ENCODE data around the gene VPS4B. TPM values are rescaled to one million over a fixed set of nuclear protein-coding genes. Genes with fewer than 3 reads are reported as not detected.

Gene VPS4B
- total and polyA plus RNA-seq, 3 experiments from 2014 or later = 60.8 to 74.5 (median 61.9) TPM

DNA sequence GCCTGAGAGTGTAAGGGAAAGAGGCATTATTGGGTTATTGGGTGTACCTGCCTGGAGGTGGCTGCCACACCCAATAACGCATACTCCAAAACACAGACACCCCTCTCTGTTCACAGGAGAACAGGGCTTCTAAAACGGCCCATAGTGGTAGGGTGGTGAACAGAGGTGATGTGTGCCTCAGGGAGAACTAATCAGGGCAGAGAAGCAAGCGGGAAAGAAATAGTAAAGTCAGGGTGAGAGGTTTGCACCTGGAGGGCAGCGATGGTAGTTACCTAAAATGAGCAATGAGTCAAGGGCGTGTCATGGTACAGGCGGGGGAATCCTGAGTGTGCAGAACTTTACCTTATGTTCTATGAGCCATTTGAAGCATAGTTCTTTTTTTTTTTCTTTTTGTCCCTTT lies 21.6 kb upstream of the VPS4B start:
- no peak overlapping the region for H3K4me3 ChIP-seq (ENCODE audit: low read length)
- Mint-ChIP-seq H3K4me1 (peaks cover 0 to 3% (median 0%) of the 10 kb centered on the region in 3 donors), H3K9me3 (no peaks in the 10 kb centered on the region), H3K27me3 (peaks cover 0 to 3% of the 10 kb centered on the region in 2 donors), H3K27ac (no peak overlapping the region), H3K36me3 (no peaks in the 10 kb centered on the region), H3K4me3 (no peak overlapping the region)
- no peaks in the 10 kb centered on the region for H3K36me3 ChIP-seq (ENCODE audit: insufficient read depth, low read length)
- H3K27ac ChIP-seq (ENCODE audit: low read depth, low read length) = no peak overlapping the region
- no peak for DNase-seq
- no peaks in the 10 kb centered on the region for H3K4me1 ChIP-seq (ENCODE audit: insufficient read depth, low read length)
- ChIA-PET POLR2A (no interaction called here), CTCF (no interaction called here)
- no peaks in the 10 kb centered on the region for H3K27me3 ChIP-seq (ENCODE audit: insufficient read depth, low read length, poor library complexity, severe bottlenecking)
- H3K9me3 ChIP-seq (ENCODE audit: low read length) = no peaks in the 10 kb centered on the region

DNA sequence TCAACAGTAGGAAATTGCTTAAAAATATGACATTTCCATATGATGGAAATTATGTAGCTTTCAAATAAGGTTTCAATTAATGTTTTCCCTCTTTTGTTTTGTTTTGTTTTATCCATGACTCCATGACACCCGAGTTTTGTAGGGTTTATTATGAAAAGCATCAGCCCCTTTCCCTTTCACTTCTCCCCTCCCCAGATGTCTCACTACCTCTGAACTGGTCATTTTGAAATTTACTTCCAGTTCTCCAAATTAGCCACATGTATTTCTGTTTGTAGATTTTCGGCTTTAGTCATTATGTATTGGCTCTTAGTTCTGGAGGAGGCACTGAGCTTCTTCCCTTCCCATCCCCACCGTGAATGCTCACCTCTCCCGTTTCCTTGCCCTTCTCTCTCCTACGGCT lies 18.6 kb upstream of the VPS4B start:
- H3K4me1 Mint-ChIP-seq = peaks cover 0 to 3% (median 0%) of the 10 kb centered on the region in 3 donors
- Histone ChIP-seq H3K27me3 (ENCODE audit: insufficient read depth, low read length, poor library complexity, severe bottlenecking) (no peaks in the 10 kb centered on the region), H3K27ac (ENCODE audit: low read depth, low read length) (no peak overlapping the region), H3K36me3 (ENCODE audit: insufficient read depth, low read length) (no peaks in the 10 kb centered on the region), H3K4me3 (ENCODE audit: low read length) (no peak overlapping the region), H3K9me3 (ENCODE audit: low read length) (no peaks in the 10 kb centered on the region), H3K4me1 (ENCODE audit: insufficient read depth, low read length) (no peaks in the 10 kb centered on the region)
- no peaks in the 10 kb centered on the region for H3K9me3 Mint-ChIP-seq
- no peak for DNase-seq
- no peaks in the 10 kb centered on the region for H3K36me3 Mint-ChIP-seq
- peaks cover 2 to 10% of the 10 kb centered on the region in 2 donors for H3K27me3 Mint-ChIP-seq
- no peak overlapping the region for H3K27ac Mint-ChIP-seq
- no peak overlapping the region for H3K4me3 Mint-ChIP-seq
- ChIA-PET POLR2A (no interaction called here), CTCF (interaction anchor here (1.0 to 8.3 kb wide), 4 partner anchors 8 to 423 kb away, joined by 3 to 59 read pairs (median 23); partner anchors contain the start of gene BCL2)

- Histone ChIP-seq H3K4me3 (ENCODE audit: low read length) (no peak overlapping the region), H3K27ac (ENCODE audit: low read depth, low read length) (no peak overlapping the region), H3K27me3 (ENCODE audit: insufficient read depth, low read length, poor library complexity, severe bottlenecking) (no peaks in the 10 kb centered on the region), H3K4me1 (ENCODE audit: insufficient read depth, low read length) (no peaks in the 10 kb centered on the region), H3K9me3 (ENCODE audit: low read length) (no peaks in the 10 kb centered on the region), H3K36me3 (ENCODE audit: insufficient read depth, low read length) (no peaks in the 10 kb centered on the region)
- CTCF ChIA-PET = interaction anchor here (1.0 to 8.3 kb wide), 10 partner anchors 8 to 423 kb away, joined by 3 to 59 read pairs (median 10); partner anchors contain the start of genes BCL2, KDSR and VPS4B
- Mint-ChIP-seq H3K27ac (no peak overlapping the region), H3K4me1 (peaks cover 0 to 3% (median 0%) of the 10 kb centered on the region in 3 donors), H3K36me3 (no peaks in the 10 kb centered on the region), H3K4me3 (no peak overlapping the region), H3K9me3 (no peaks in the 10 kb centered on the region), H3K27me3 (peaks cover 2 to 10% of the 10 kb centered on the region in 2 donors)
- POLR2A ChIA-PET = interaction anchor here (0.9 kb wide), 1 partner anchor 18 kb away, joined by 3 read pairs; no protein-coding TSS in a partner anchor
- DNase-seq = no peak
Observed at GRCh38 chr18:63440219-63440618, 17.9 kb upstream of the VPS4B start.

DNA sequence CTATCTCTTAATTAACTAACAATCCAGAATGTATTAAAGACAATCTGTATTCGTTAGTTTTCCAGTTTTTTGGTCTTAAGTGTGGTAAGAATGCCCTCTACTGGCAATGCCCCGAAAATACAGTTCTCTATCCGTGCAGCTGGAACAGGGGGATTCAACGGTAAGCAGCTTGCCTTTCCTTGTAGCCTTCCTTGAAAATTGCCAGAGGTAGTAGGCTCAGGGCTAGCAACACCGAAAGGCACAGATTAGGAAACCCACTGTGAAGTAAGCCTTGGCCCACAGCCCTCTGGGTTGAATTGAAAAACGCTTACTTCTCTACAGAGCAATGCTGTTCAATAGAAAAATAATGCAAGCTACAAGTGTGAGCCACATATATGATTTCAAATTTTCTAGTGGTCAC lies 17.1 kb upstream of the VPS4B start:
- Mint-ChIP-seq H3K36me3 (no peaks in the 10 kb centered on the region), H3K4me1 (peaks cover 0 to 3% (median 0%) of the 10 kb centered on the region in 3 donors), H3K27ac (no peak overlapping the region), H3K27me3 (peaks cover 2 to 15% of the 10 kb centered on the region in 2 donors), H3K4me3 (no peak overlapping the region), H3K9me3 (no peaks in the 10 kb centered on the region)
- CTCF ChIA-PET = interaction anchor here (0.7 to 8.3 kb wide), 25 partner anchors 13 to 896 kb away, joined by 3 to 59 read pairs (median 4); partner anchors contain the start of genes KDSR and VPS4B
- no peak overlapping the region for H3K27ac ChIP-seq (ENCODE audit: low read depth, low read length)
- POLR2A ChIA-PET = interaction anchor here (0.5 to 0.9 kb wide), 2 partner anchors 18 to 88 kb away, joined by 3 read pairs; no protein-coding TSS in a partner anchor
- H3K4me1 ChIP-seq (ENCODE audit: insufficient read depth, low read length) = no peaks in the 10 kb centered on the region
- no peaks in the 10 kb centered on the region for H3K9me3 ChIP-seq (ENCODE audit: low read length)
- H3K4me3 ChIP-seq (ENCODE audit: low read length) = no peak overlapping the region
- DNase-seq = peak; percentile 2 to 56 (median 49)
- H3K27me3 ChIP-seq (ENCODE audit: insufficient read depth, low read length, poor library complexity, severe bottlenecking) = no peaks in the 10 kb centered on the region
- no peaks in the 10 kb centered on the region for H3K36me3 ChIP-seq (ENCODE audit: insufficient read depth, low read length)

DNA sequence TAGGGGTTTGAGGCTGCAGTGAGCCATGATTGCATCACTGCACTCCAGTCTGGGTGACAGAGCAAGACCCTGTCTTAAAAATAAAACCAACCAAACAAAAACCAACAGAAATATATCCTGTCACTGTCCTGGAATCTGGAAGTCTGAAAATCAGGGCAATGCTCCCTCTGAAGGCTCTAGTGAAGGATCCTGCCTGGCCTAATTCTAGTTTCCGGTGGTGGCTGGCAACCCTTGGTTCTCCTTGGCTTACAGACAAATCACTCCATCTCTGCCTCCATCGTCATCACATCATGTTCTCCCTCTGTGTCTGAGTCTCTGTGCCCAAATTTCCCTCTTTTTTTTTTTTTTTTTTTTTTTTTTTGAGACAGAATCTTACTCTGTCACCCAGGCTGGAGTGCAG lies 15.9 kb upstream of the VPS4B start:
- Mint-ChIP-seq H3K9me3 (no peaks in the 10 kb centered on the region), H3K27me3 (peaks cover 4 to 23% of the 10 kb centered on the region in 2 donors), H3K4me1 (peaks cover 0 to 3% (median 0%) of the 10 kb centered on the region in 3 donors), H3K27ac (no peak overlapping the region), H3K4me3 (no peak overlapping the region), H3K36me3 (no peaks in the 10 kb centered on the region)
- no peaks in the 10 kb centered on the region for H3K4me1 ChIP-seq (ENCODE audit: insufficient read depth, low read length)
- H3K9me3 ChIP-seq (ENCODE audit: low read length) = no peaks in the 10 kb centered on the region
- H3K27me3 ChIP-seq (ENCODE audit: insufficient read depth, low read length, poor library complexity, severe bottlenecking) = no peaks in the 10 kb centered on the region
- no peaks in the 10 kb centered on the region for H3K36me3 ChIP-seq (ENCODE audit: insufficient read depth, low read length)
- H3K4me3 ChIP-seq (ENCODE audit: low read length) = no peak overlapping the region
- ChIA-PET CTCF (interaction anchor here (0.7 to 8.3 kb wide), 16 partner anchors 8 to 421 kb away, joined by 3 to 59 read pairs (median 7); partner anchors contain the start of gene VPS4B), POLR2A (no interaction called here)
- no peak overlapping the region for H3K27ac ChIP-seq (ENCODE audit: low read depth, low read length)
- DNase-seq = no peak

GRCh38 chr18:63433334-63433866 lies 11.1 kb upstream of the VPS4B start:
- ChIA-PET CTCF (interaction anchor here (0.8 kb wide), 1 partner anchor 9 kb away, joined by 3 read pairs; no protein-coding TSS in a partner anchor), POLR2A (no interaction called here)
- no peak overlapping the region for H3K4me3 ChIP-seq (ENCODE audit: low read length)
- no peak for DNase-seq
- Mint-ChIP-seq H3K4me3 (no peak overlapping the region), H3K4me1 (no peaks in the 10 kb centered on the region), H3K9me3 (no peaks in the 10 kb centered on the region), H3K27ac (no peak overlapping the region), H3K27me3 (peaks cover 12 to 53% of the 10 kb centered on the region in 2 donors), H3K36me3 (no peaks in the 10 kb centered on the region)
- no peaks in the 10 kb centered on the region for H3K4me1 ChIP-seq (ENCODE audit: insufficient read depth, low read length)
- H3K36me3 ChIP-seq (ENCODE audit: insufficient read depth, low read length) = no peaks in the 10 kb centered on the region
- H3K27ac ChIP-seq (ENCODE audit: low read depth, low read length) = no peak overlapping the region
- no peaks in the 10 kb centered on the region for H3K9me3 ChIP-seq (ENCODE audit: low read length)
- no peaks in the 10 kb centered on the region for H3K27me3 ChIP-seq (ENCODE audit: insufficient read depth, low read length, poor library complexity, severe bottlenecking)

DNA sequence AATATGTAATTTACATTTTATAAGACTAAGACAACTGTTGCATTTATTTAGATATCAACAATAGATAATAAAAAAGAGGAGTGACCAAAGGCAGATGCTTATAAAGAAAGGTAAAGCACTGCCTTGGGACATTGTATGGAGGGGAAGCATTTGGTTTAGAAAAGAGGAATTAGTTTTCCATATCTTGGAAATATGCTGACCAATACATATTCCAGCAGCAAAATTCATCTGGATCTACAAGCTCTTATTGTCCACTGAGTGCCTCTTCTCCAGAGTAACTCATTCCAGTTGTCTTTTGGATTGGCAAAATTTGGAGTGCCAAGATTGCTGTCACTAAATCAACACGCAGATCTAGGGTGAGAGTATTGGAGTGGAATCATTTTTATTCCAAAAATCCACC lies 8.9 kb upstream of the VPS4B start:
- Histone ChIP-seq H3K4me1 (ENCODE audit: insufficient read depth, low read length) (no peaks in the 10 kb centered on the region), H3K9me3 (ENCODE audit: low read length) (no peaks in the 10 kb centered on the region), H3K36me3 (ENCODE audit: insufficient read depth, low read length) (no peaks in the 10 kb centered on the region), H3K4me3 (ENCODE audit: low read length) (no peak overlapping the region), H3K27ac (ENCODE audit: low read depth, low read length) (no peak overlapping the region), H3K27me3 (ENCODE audit: insufficient read depth, low read length, poor library complexity, severe bottlenecking) (no peaks in the 10 kb centered on the region)
- no peaks in the 10 kb centered on the region for H3K4me1 Mint-ChIP-seq
- H3K9me3 Mint-ChIP-seq = no peaks in the 10 kb centered on the region
- DNase-seq = no peak
- no peak overlapping the region for H3K4me3 Mint-ChIP-seq
- H3K27ac Mint-ChIP-seq = no peak overlapping the region
- CTCF ChIA-PET = interaction anchor here (1.4 kb wide), 1 partner anchor 414 kb away, joined by 3 read pairs; no protein-coding TSS in a partner anchor
- POLR2A ChIA-PET = no interaction called here
- peaks cover 12 to 57% of the 10 kb centered on the region in 2 donors for H3K27me3 Mint-ChIP-seq
- H3K36me3 Mint-ChIP-seq = no peaks in the 10 kb centered on the region

- Histone ChIP-seq H3K27ac (ENCODE audit: low read depth, low read length) (no peak overlapping the region), H3K4me1 (ENCODE audit: insufficient read depth, low read length) (no peaks in the 10 kb centered on the region), H3K4me3 (ENCODE audit: low read length) (no peak overlapping the region), H3K9me3 (ENCODE audit: low read length) (no peaks in the 10 kb centered on the region), H3K27me3 (ENCODE audit: insufficient read depth, low read length, poor library complexity, severe bottlenecking) (no peaks in the 10 kb centered on the region), H3K36me3 (ENCODE audit: insufficient read depth, low read length) (no peaks in the 10 kb centered on the region)
- H3K27me3 Mint-ChIP-seq = peaks cover 12 to 58% of the 10 kb centered on the region in 2 donors
- no peaks in the 10 kb centered on the region for H3K4me1 Mint-ChIP-seq
- DNase-seq = no peak
- H3K27ac Mint-ChIP-seq = no peak overlapping the region
- ChIA-PET CTCF (interaction anchor here (1.4 kb wide), 1 partner anchor 414 kb away, joined by 3 read pairs; no protein-coding TSS in a partner anchor), POLR2A (no interaction called here)
- no peaks in the 10 kb centered on the region for H3K9me3 Mint-ChIP-seq
- no peak overlapping the region for H3K4me3 Mint-ChIP-seq
- no peaks in the 10 kb centered on the region for H3K36me3 Mint-ChIP-seq
Observed at GRCh38 chr18:63430526-63430925, 8.2 kb upstream of the VPS4B start.
